Aorta (tissue), 5 donors: ENCODE results near the gene GPC5. TPM values are rescaled to one million over a fixed set of nuclear protein-coding genes. Genes with fewer than 3 reads are reported as not detected.

ENCODE experiments used
- ATAC-seq: fragments of 200-7000 bp; cut with Tn5 transposase; one replicate; pipeline ENCODE4 v1.9.1; 2022; ENCODE audit warnings: moderate library complexity; ENCODE audit not compliant: low FRiP score
- DNase-seq, 2 donors: peaks; one replicate each; pipeline ENCODE4 v3.0.0-alpha.2; 2020
- H3K27ac ChIP-seq, 2 donors: one replicate each; pipeline ENCODE4 v1.5.1; 2013; ENCODE audit warnings: low read length in 2 of 2, mild to moderate bottlenecking in 2 of 2, moderate library complexity in 2 of 2, control low read depth in 1 of 2, inconsistent platforms in 1 of 2, low read depth in 1 of 2
- H3K27me3 ChIP-seq, 2 donors: one replicate each; pipeline ENCODE4 v1.6.1; 2013; ENCODE audit warnings: control low read depth in 1 of 2, low read length in 1 of 2, mild to moderate bottlenecking in 1 of 2, moderate library complexity in 1 of 2; ENCODE audit not compliant: insufficient read depth in 2 of 2, control insufficient read depth in 1 of 2
- H3K36me3 ChIP-seq, 2 donors: one replicate each; pipeline ENCODE4 v1.6.1; 2013; ENCODE audit warnings: control low read depth in 1 of 2, low read length in 1 of 2, mild to moderate bottlenecking in 1 of 2; ENCODE audit not compliant: insufficient read depth in 2 of 2, control insufficient read depth in 1 of 2
- H3K4me1 ChIP-seq, 2 donors: one replicate each; pipeline ENCODE4 v1.6.1; 2013; ENCODE audit warnings: low read length in 2 of 2, control low read depth in 1 of 2, mild to moderate bottlenecking in 1 of 2, moderate library complexity in 1 of 2; ENCODE audit not compliant: insufficient read depth in 2 of 2, control insufficient read depth in 1 of 2
- H3K4me3 ChIP-seq, 2 donors: one replicate each; pipeline ENCODE4 v1.5.1; 2013; ENCODE audit warnings: low read length in 2 of 2, control low read depth in 1 of 2, mild to moderate bottlenecking in 1 of 2
- H3K9me3 ChIP-seq: one replicate; pipeline ENCODE4 v1.6.1; 2013; ENCODE audit warnings: mild to moderate bottlenecking, low read length; ENCODE audit not compliant: control insufficient read depth
- WGBS, 2 donors: extraction: QIAGEN DNeasy Blood & Tissue Kit; methylation state at CpG; one replicate each; pipeline ENCODE4 v1.1.7; 2013; 5-methylcytosine and 5-hydroxymethylcytosine counted together
- intact Hi-C, 2 donors: fragments of 100-400 bp; cut with DNase I; formaldehyde crosslinking; loops; one replicate each; pipeline versions ENCODE4 v1.14.2 to v1.15.0; 2022
- polyA plus RNA-seq, 2 donors: library from polyadenylated mRNA; stranded (reverse); fragments of 200-250 nt; gene quantifications; one replicate each; pipeline ENCODE4 v1.2.3, GENCODE V29; 2013
- total RNA-seq, 2 donors: library from RNA; stranded (reverse); fragmentation: NEBNext Ultra II Directional; extraction: Animal tissue kit (Norgen Biotek cat#: 25700); gene quantifications; one replicate each; pipeline ENCODE4 v1.2.1, GENCODE V29; 2021
- donor health status: healthy with polysubstance abuse.
- donor health status: Bipolar disorder and iron deficiency.
- donor health status: DM: no; HTN: no; CAD: no.
- donor health status: DM: no; HTN: no; CAD: no.
- donor health status: DM: yes; HTN: yes; CAD: no.

GPC5 gene
- total and polyA plus RNA-seq, 4 donors: 0.97 to 1.5 TPM; not detected in 2

GRCh38 chr13:91948736-91949135 lies 550.3 kb downstream of the GPC5 start:
- no peaks in the 10 kb centered on the region for H3K9me3 ChIP-seq
- no peak overlapping the region for H3K4me3 ChIP-seq
- WGBS, 2 donors: 65 to 91% methylated on average over 1 of the region's 1 CpG
- no peaks in the 10 kb centered on the region for H3K4me1 ChIP-seq
- intact Hi-C loops: no loop called here
- H3K27me3 ChIP-seq: no peaks in the 10 kb centered on the region
- no peaks in the 10 kb centered on the region for H3K36me3 ChIP-seq
- no peak for ATAC-seq
- H3K27ac ChIP-seq: no peak overlapping the region
- no peak for DNase-seq

GRCh38 chr13:91950803-91951202 lies 552.4 kb downstream of the GPC5 start:
- Histone ChIP-seq H3K27ac (no peak overlapping the region), H3K27me3 (no peaks in the 10 kb centered on the region), H3K4me3 (no peak overlapping the region), H3K9me3 (no peaks in the 10 kb centered on the region), H3K36me3 (no peaks in the 10 kb centered on the region), H3K4me1 (no peaks in the 10 kb centered on the region)
- ATAC-seq: no peak
- WGBS, 2 donors: 85 to 88% methylated on average over 1 of the region's 1 CpG
- intact Hi-C loops: no loop called here
- no peak for DNase-seq

GRCh38 chr13:91955546-91956355 lies 557.3 kb downstream of the GPC5 start:
- intact Hi-C loops: no loop called here
- Histone ChIP-seq H3K9me3 (no peaks in the 10 kb centered on the region), H3K4me3 (no peak overlapping the region), H3K36me3 (no peaks in the 10 kb centered on the region), H3K27ac (no peak overlapping the region), H3K27me3 (no peaks in the 10 kb centered on the region), H3K4me1 (no peaks in the 10 kb centered on the region)
- WGBS, 2 donors: 83 to 89% methylated on average over 1 of the region's 1 CpG
- ATAC-seq (no peak), DNase-seq (no peak)

GRCh38 chr13:91960947-91961346 lies 562.5 kb downstream of the GPC5 start:
- DNase-seq: no peak
- WGBS, 2 donors: 11 to 18% methylated on average over 1 of the region's 1 CpG
- Histone ChIP-seq H3K27ac (no peak overlapping the region), H3K27me3 (no peaks in the 10 kb centered on the region), H3K4me1 (no peaks in the 10 kb centered on the region), H3K36me3 (no peaks in the 10 kb centered on the region), H3K9me3 (no peaks in the 10 kb centered on the region), H3K4me3 (no peak overlapping the region)
- ATAC-seq: no peak
- intact Hi-C loops: no loop called here

GRCh38 chr13:91962946-91963345 lies 564.5 kb downstream of the GPC5 start:
- ATAC-seq: no peak
- intact Hi-C loops: no loop called here
- no peak overlapping the region for H3K27ac ChIP-seq
- no peaks in the 10 kb centered on the region for H3K9me3 ChIP-seq
- H3K4me3 ChIP-seq: no peak overlapping the region
- no peaks in the 10 kb centered on the region for H3K4me1 ChIP-seq
- no peaks in the 10 kb centered on the region for H3K36me3 ChIP-seq
- H3K27me3 ChIP-seq: no peaks in the 10 kb centered on the region
- no peak for DNase-seq

GRCh38 chr13:91965511-91965910 lies 567.1 kb downstream of the GPC5 start:
- no peak for ATAC-seq

GRCh38 chr13:91978571-91978970 lies 580.1 kb downstream of the GPC5 start:
- DNase-seq: no peak
- Histone ChIP-seq H3K36me3 (no peaks in the 10 kb centered on the region), H3K27ac (no peak overlapping the region), H3K4me3 (no peak overlapping the region), H3K9me3 (peaks cover 2% of the 10 kb centered on the region), H3K4me1 (no peaks in the 10 kb centered on the region), H3K27me3 (peaks cover 0 to 1% of the 10 kb centered on the region in 2 donors)
- intact Hi-C loops: no loop called here
- no peak for ATAC-seq

More at GRCh38 chr13:91965511-91965910, 567.1 kb downstream of the GPC5 start:
- H3K9me3 ChIP-seq: no peaks in the 10 kb centered on the region
- 42 to 45% methylated on average over 2 of the region's 2 CpGs for WGBS, 2 donors
- no peak overlapping the region for H3K4me3 ChIP-seq
- no peaks in the 10 kb centered on the region for H3K36me3 ChIP-seq
- no peaks in the 10 kb centered on the region for H3K4me1 ChIP-seq
- H3K27me3 ChIP-seq: no peaks in the 10 kb centered on the region
- DNase-seq: no peak
- H3K27ac ChIP-seq: no peak overlapping the region
- intact Hi-C loops: no loop called here

GRCh38 chr13:91986761-91987483 lies 588.5 kb downstream of the GPC5 start:
- intact Hi-C loops: no loop called here
- H3K4me1 ChIP-seq: no peaks in the 10 kb centered on the region
- no peak overlapping the region for H3K4me3 ChIP-seq
- H3K9me3 ChIP-seq: no peaks in the 10 kb centered on the region
- no peaks in the 10 kb centered on the region for H3K27me3 ChIP-seq
- DNase-seq (no peak), ATAC-seq (no peak)
- 56 to 64% methylated on average over 4 of the region's 4 CpGs for WGBS, 2 donors
- no peak overlapping the region for H3K27ac ChIP-seq
- H3K36me3 ChIP-seq: no peaks in the 10 kb centered on the region

GRCh38 chr13:91988331-91988730 lies 589.9 kb downstream of the GPC5 start:
- Histone ChIP-seq H3K27me3 (no peaks in the 10 kb centered on the region), H3K4me1 (no peaks in the 10 kb centered on the region), H3K4me3 (no peak overlapping the region), H3K36me3 (no peaks in the 10 kb centered on the region), H3K27ac (no peak overlapping the region), H3K9me3 (no peaks in the 10 kb centered on the region)
- no peak for ATAC-seq
- DNase-seq: no peak
- WGBS, 2 donors: 76 to 78% methylated on average over 3 of the region's 3 CpGs
- intact Hi-C loops: no loop called here
